GM20431 (cell line): ENCODE measurements around the gene NKX6-2.
"Not testable (repeated sequence)": the region's sequence is repeated elsewhere in the genome, so short reads cannot be mapped to it uniquely, and the experiment has no call there.

Experiments
- in situ Hi-C: fragments of 300-500 bp; cut with MseI, MboI; formaldehyde crosslinking; loops from one replicate; pipeline ENCODE4 v1.15.0; 2020; ENCODE audit warnings: low sequenced_read_pairs; ENCODE audit not compliant: unreplicated experiment

The NKX6-2 gene

DNA sequence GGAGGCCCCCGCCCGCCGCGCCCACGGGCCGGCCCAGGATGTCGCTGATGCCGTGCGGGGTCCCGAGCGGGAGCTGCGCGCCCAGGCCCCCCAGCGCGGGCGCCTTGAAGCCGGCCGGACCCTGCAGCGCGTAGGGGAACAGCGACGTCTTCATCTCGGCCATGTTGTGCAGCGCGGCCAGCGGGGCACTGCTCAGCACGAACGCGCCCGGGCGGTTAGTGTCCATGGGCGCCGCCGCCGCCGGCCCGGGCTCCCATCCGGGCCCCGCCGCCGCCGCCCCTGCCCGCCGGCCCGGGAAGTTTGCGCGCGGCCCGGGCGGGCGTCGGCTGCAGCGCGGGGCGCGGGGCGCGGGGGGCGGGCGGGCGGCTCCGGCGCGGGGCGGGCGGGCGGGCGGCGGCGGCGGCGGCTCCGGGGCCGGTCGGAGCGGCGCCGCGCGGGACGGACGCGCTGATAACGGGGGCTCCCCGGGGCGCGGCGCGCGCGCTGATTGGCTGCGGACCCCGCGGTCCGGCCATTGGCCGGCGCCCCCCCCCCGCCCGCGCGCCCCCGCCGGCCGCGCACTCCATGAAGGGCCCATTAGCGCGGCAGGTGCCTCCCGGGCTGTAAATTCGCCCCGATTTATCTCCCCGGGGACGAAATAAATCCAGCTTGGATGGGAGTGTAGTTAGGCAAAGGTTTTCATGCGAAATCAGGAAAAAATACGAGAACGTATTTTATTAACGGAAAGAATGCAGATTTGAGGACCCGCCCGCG lies at the start of gene NKX6-2:
Gene NKX6-2 (minus strand): TSS at position 425 of the 753 bp plus-strand sequence. CDS start 199 bp downstream, at position 226.
- in situ Hi-C loops: no loop called here

DNA sequence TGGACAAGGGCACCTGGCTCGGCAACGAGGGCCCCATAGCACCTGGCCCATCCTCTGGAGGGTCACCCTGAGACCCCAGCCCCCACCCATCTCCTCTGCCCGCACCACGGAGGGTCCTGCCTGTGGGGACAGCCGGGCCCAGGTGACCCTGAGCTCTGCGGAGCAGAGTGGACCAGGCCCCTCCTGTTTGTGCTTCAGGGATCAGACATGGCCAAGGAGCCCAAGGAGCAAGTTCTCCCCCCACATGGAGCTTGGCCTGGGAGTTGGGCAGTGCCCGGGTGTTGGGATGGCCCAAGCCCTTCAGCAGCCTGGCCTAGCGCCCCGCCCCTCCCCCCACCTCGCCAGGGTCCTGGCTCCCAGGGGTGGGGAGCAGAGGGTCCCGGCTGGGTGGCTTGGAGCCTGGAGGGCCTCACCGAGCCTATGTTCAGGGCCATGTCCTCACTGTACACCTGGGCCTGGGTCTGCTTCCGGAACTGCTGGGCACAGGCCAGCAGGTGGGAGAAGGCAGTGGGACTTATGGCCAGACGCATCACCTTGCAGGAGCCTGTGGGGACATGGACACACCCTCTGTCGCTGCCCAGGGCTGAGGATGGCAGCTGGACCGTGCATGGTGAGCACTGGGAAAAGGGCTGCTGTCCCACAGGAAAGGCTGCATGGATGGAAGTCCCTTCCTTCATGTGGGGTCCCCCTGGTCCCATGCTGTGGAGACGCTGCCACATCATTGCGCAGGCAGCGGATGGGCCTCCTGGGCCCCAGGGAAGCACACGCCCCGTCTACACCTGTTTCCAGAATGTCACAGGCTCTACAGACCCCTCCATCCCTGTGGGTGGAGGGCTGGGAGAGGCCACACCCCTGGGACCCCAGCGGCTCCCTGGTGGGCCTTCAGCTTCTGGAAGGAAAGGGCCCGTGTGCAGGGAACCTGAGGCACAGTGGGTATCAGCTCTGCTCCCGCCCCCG lies 49.2 kb upstream of the NKX6-2 start:
- in situ Hi-C loops: no loop called here

DNA sequence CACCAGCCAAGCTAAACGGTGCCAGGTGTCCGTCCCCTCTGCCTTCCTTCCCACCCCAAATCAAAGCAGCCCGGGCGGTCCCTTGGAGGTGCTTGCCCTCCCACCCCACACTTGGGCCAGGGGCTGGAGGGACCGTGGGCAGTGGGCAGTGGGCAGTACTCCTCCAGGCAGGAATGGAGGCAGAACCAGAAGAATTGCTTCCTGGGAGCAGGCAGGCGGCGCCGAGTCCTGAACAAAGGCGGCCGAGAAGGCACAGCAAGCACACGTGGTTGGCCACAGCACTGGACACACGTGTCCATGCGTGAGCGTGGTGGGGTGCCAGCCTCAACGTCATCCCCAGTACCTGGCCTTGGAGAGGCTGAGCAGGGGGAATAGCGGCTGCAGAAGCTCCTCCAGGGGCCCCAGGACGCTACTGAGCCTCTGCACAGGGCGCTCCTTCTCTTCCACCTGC lies 48.4 kb upstream of the NKX6-2 start:
- in situ Hi-C loops: no loop called here

GRCh38 chr10:132833421-132834111 lies 47.6 kb upstream of the NKX6-2 start:
- in situ Hi-C loops: no loop called here

DNA sequence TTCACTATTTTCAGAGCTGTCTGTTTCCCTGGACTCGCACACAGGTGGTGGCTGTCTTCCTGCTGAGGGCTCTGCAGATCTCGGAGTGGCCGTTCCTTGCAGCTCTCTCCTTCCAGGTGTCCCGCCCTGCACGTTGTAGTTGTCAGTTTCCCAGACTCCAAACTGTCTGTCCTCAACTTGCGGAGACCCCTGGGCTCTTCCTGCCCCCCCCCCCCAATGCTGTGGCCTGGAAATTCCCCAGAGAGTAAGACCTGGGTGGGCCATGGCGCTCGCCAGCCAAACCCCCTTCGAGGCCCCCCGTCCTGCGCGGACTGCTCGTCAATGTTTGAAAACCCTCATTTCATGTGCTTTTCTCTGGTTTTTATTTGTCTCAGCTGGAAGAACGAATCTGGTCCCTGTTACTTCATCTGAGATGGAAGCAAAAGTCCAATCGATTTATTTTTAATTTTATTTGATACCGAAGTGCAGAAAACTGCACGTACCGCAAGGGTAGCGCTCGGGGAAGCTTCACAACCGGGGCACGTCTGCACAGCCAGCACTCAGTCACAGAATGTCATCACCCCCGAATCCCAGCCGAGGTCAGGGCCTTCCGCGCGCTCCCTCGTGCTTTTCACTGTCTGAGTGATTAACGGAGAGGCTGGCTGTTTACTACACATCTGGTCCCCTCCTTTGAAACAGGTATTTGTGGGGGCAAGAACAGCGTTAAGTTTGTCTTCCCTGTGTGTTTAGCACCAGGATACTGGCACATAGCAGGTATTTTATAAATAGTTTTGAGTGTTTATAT lies 46.4 kb upstream of the NKX6-2 start:
- in situ Hi-C loops: no loop called here

GRCh38 chr10:132829403-132829802 lies 43.5 kb upstream of the NKX6-2 start:
- in situ Hi-C loops: no loop called here

DNA sequence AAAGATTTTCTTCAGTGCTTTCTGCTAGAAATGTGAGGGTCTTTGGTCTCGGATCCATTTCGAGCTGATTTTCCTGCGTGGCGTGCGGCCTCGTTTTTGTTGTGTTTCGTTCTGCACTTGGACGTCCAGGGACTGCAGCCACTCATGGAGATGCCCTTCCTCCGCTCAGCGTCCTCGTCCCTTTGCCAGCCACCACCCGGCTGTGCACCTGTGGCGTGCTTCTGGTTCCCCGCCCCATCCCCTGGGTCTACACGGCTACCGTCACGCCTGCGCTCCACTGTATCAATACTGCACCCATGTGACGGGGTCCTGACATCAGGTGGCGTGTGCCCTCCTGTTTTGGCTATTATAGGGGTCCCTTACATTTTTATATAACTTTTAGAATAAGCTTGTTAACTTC lies 42.7 kb upstream of the NKX6-2 start:
- in situ Hi-C loops: no loop called here

DNA sequence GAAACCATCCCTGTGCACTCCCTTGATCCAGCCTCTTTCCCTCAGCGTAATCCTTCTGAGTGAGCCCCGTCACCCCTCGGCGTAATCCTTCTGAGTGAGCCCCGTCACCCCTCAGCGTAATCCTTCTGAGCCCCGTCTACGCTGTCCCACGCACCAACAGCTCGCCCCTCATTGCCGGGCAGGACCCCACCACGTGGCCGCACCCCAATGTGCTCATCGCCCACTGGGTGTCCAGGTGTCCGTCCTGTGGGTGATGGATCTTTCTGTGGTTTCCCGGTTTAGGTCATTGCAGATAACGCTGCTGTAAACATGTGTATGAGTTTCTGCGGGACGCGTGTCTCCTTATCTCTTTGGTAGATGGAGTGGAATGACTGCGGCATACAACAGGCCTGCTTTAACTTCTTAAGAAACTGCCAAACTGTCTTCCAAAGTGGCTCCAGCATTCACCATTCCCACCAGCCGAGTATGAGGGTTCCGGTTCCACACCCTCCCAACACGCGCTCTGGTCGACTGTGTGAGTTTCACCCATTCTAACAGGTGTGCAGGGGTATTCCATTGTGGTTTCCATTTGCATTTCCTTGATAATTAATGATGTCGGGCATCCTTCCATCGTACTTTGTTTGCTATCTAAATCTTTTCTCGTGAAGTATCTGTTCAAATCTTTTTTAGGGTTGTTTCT lies 42.1 kb upstream of the NKX6-2 start:
- in situ Hi-C loops: no loop called here

- in situ Hi-C loops: no loop called here
Observed at GRCh38 chr10:132827423-132827789, 41.5 kb upstream of the NKX6-2 start.

DNA sequence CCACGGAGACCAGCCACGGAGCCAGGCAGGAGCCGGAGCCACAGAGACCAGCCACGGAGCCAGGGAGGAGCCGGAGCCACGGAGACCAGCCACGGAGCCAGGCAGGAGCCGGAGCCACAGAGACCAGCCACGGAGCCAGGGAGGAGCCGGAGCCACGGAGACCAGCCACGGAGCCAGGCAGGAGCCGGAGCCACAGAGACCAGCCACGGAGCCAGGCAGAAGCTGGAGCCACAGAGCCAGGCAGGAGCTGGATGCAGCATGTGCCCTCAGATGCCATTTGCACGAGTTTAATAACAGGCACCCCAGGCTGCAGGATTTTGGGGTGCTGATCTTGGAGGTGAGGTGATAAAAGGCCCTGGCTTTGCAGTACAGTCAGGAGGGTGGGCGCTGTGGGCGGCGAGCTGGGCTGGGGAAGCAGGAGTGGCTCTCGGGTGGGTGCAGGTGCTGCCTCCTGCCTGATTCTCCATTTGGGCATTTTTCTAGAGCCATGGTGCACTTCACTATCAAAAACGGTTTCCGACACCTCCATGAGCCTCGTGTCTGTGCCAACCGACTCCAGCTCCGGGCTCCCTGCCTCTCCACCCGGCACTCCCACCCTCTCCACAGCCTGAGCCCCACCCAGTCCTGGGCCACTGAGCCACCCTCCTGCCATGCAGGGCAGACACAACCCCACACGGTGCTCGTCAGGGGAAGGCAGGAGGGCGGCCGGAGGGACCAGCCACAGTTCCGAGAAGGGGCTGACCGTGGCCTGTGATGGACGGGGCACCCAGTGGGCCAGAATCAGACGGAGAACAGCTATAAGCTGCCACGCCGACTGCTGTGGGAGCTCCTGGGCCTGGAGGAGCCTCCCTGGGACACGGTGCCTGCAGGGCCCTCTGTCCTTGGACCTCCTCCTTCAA lies 40.8 kb upstream of the NKX6-2 start:
- in situ Hi-C loops: no loop called here

DNA sequence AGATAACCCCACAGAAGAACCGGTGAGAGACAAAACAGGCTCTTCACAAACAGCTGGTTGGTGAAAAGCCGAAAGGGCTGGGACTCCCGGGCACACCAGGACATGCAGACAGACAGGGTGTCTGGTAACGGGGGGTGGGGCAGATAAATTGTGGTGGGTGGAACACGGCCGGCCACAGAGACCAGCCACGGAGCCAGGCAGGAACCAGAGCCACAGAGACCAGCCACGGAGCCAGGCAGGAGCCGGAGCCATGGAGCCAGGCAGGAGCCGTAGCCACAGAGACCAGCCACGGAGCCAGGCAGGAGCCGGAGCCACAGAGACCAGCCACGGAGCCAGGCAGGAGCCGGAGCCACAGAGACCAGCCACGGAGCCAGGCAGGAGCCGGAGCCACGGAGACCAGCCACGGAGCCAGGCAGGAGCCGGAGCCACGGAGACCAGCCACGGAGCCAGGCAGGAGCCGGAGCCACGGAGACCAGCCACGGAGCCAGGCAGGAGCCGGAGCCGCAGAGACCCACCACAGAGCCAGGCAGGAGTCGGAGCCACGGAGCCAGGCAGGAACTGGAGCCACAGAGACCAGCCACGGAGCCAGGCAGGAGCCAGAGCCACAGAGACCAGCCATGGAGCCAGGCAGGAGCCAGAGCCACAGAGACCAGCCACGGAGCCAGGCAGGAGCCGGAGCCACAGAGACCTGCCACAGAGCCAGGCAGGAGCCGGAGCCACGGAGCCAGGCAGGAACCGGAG lies 40.0 kb upstream of the NKX6-2 start:
- in situ Hi-C loops: not testable (repeated sequence)

DNA sequence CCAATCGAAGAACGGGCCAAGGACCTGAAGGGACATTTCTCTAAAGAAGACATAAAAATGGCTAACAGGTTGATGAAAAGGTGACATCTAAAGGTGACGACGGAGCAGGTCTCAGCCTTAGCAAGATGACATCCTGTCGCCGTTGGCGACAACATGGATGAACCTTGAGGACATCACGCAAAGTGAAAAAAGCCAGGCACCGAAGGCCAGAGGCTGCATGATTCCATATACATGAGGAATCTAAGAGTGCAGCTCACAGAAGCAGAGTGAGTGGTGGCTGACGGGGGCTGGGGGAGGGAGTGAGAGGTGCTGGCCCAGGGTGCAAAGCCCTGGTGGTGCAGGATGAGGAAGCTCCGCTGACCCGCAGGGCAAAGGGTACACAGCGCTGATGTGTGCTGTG lies 34.1 kb upstream of the NKX6-2 start:
- in situ Hi-C loops: no loop called here

GRCh38 chr10:132817701-132818211 lies 31.8 kb upstream of the NKX6-2 start:
- in situ Hi-C loops: no loop called here

GRCh38 chr10:132816718-132817117 lies 30.8 kb upstream of the NKX6-2 start:
- in situ Hi-C loops: no loop called here

DNA sequence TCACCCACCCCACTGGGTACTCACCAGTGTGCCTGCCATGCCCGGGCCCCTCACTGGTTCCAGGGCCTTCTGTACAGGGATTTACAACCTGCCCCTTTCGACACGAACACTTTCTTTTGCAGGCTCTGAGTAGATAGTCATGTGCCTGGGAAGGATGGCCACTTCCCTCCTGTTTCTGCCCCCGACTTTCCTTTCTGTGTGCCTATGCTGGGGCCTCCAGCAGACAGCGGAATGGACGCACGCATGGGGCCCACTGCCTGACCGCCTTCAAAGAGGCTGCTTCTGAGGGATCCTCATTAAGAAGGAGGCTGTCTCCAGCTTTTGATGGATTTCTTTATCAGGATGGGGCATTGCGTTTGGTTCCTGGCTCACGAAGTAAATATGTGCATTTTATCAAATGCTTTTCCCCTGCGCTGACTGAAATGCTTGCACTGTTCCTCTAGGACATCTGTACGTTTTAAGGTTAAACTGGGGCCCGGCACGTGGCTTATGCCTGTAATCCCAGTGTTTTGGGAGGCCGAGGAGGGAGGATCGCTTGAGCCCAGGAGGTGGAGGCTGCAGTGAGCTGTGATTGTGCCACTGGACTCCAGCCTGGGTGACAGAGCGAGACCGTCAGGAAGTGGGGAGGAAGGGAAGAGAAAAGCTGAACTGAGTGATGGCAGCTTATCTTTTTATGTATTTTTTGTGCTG lies 29.4 kb upstream of the NKX6-2 start:
- in situ Hi-C loops: no loop called here

- in situ Hi-C loops: no loop called here
Observed at GRCh38 chr10:132814469-132814856, 28.5 kb upstream of the NKX6-2 start.
